ACC112 (cell line): ENCODE results near the gene C3orf52.
A peak's percentile ranks its signal among the peaks of the same experiment; 100 is the strongest.
"Not testable (repeated sequence)": the region's sequence is repeated elsewhere in the genome, so short reads cannot be mapped to it uniquely, and the experiment has no call there.

Experiments
- H2AFZ ChIP-seq: fragments of 200-600 bp; sonication (generic); one replicate; pipeline ENCODE4 v1.6.0; 2017; ENCODE audit warnings: antibody characterized with exemption, low read length; ENCODE audit not compliant: unreplicated experiment
- H3K27ac ChIP-seq: fragments of 200-600 bp; sonication (generic); 2 replicates; pipeline ENCODE4 v1.5.1; 2014; ENCODE audit warnings: low read depth, mild to moderate bottlenecking, antibody characterized with exemption, low read length, moderate library complexity
- H3K27me3 ChIP-seq: fragments of 200-600 bp; sonication (generic); 2 replicates; pipeline ENCODE4 v1.6.1; 2014; ENCODE audit warnings: mild to moderate bottlenecking, antibody characterized with exemption, low read length, moderate library complexity, mixed read lengths; ENCODE audit not compliant: insufficient read depth
- H3K36me3 ChIP-seq: fragments of 200-600 bp; sonication (generic); 2 replicates; pipeline ENCODE4 v1.6.1; 2016; ENCODE audit warnings: mild to moderate bottlenecking, antibody characterized with exemption, low read length, moderate library complexity, mixed read lengths; ENCODE audit not compliant: insufficient read depth
- H3K4me1 ChIP-seq: fragments of 200-600 bp; sonication (generic); one replicate; pipeline ENCODE4 v1.6.1; 2016; ENCODE audit warnings: low read length, mixed read lengths; ENCODE audit not compliant: insufficient read depth, unreplicated experiment, control insufficient read depth
- H3K4me3 ChIP-seq: fragments of 200-600 bp; sonication (generic); 2 replicates; pipeline ENCODE4 v1.5.1; 2014; ENCODE audit warnings: mild to moderate bottlenecking, low read depth, low read length
- H3K79me2 ChIP-seq: fragments of 200-600 bp; sonication (generic); one replicate; pipeline ENCODE4 v1.6.0; 2016; ENCODE audit warnings: low read length; ENCODE audit not compliant: control insufficient read depth, unreplicated experiment, insufficient read depth

C3orf52 gene

DNA sequence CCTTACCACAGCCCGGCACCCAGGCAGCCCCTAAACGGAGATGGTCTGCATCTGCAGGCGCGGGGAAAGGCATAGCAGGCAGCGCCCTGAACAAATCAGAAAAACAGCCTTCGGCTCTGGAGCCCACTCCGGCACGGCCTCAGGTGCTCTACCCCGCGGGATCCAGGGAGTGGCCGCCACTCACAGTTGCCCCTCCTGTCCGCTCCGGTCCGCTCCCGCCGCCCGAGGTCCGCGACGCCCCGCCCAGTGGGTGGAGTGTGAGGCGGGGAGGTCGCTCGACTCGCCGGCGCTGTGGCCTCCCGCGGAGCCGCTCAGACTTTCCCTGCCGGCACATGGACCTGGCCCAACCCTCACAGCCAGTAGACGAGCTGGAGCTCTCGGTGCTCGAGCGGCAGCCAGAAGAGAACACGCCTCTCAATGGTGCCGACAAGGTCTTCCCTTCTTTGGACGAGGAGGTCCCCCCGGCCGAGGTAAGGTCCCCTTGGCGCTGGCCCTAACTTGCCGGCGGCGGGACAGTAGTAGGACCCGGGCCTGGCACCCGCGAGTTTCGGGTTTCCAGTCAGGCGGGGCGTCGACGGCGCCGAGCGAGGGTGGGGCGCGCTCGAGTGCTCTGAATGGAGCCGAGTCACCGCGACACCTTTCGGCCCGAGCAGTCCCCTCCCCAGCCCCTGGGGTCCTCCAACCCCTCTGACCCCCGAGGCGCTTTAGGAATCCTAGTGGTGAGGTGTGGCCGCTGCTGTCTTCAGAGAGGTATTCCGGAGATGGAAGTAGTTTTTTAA is at the start of gene C3orf52:
TSS of gene C3orf52 (plus strand) at position 314 of the 779 bp plus-strand sequence. CDS start at position 333, 19 bp downstream.
- H3K79me2 ChIP-seq: peaks cover 13% of the 10 kb centered on the region
- peak within 1 kb of the TSS; percentile 79 for H2AFZ ChIP-seq
- peaks cover 14% of the 10 kb centered on the region for H3K4me1 ChIP-seq
- H3K36me3 ChIP-seq: no peaks in the 10 kb centered on the region
- peak within 1 kb of the TSS; percentile 39; the same call in 1 of the 2 replicates for H3K27ac ChIP-seq
- H3K27me3 ChIP-seq: no peaks in the 10 kb centered on the region
- peak within 1 kb of the TSS; percentile 83 for H3K4me3 ChIP-seq

- not testable (repeated sequence) for H3K4me1 ChIP-seq, H2AFZ ChIP-seq, H3K36me3 ChIP-seq, H3K27me3 ChIP-seq, H3K79me2 ChIP-seq, H3K27ac ChIP-seq, H3K4me3 ChIP-seq
Observed at GRCh38 chr3:112037194-112037593, 49.0 kb upstream of the C3orf52 start.

- H3K79me2 ChIP-seq: no peaks in the 10 kb centered on the region
- no peaks in the 10 kb centered on the region for H3K36me3 ChIP-seq
- H3K27me3 ChIP-seq: no peaks in the 10 kb centered on the region
- H3K27ac ChIP-seq: no peak overlapping the region
- H2AFZ ChIP-seq: no peak overlapping the region
- H3K4me1 ChIP-seq: no peaks in the 10 kb centered on the region
- no peak overlapping the region for H3K4me3 ChIP-seq
Observed at GRCh38 chr3:112038863-112039262, 47.3 kb upstream of the C3orf52 start.

DNA sequence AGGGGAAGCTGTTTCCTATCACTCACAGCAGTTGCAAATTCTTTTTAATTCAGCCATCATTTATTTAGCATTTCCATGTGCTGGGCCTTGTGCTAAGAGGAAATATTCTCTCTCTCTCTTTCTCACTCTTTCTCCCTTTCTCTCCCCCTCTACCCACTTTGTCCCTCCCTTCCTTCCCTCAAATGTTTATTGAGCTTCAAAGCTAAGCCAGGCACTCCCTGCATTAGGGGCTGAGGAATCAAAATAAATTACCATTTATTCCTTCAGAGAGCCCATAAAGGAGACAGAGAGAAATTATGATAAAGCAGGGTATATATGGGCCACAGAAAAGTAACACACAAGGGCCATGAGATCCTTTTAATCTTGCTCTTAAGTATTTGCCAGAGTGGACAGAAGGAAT is 44.9 kb upstream of the C3orf52 start:
- Histone ChIP-seq H3K4me1 (no peaks in the 10 kb centered on the region), H3K4me3 (no peak overlapping the region), H3K27ac (no peak overlapping the region), H3K36me3 (no peaks in the 10 kb centered on the region), H3K27me3 (no peaks in the 10 kb centered on the region), H3K79me2 (no peaks in the 10 kb centered on the region), H2AFZ (no peak overlapping the region)

DNA sequence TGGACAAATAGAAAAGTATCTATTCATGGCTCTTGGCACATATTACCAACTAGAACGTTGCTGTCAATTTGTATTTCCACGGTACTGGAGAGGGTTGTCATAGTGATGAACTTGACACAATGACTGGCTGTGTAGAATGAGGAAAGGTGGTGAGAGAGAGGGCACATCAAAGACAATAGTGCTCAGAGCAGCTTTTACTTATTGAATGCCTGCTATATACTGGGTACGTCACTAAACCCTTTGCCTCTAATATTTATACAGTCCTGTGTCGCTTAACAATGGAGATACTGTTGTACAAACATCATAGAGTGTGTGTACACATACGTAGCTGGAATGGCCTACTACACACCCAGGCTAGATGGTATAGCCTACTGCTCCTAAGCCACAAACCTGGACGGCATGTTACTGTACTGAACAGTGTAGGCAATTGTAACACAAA is 43.3 kb upstream of the C3orf52 start:
- Histone ChIP-seq H2AFZ (peak overlapping the region; percentile 93), H3K4me3 (no peak overlapping the region), H3K79me2 (no peaks in the 10 kb centered on the region), H3K4me1 (no peaks in the 10 kb centered on the region), H3K36me3 (no peaks in the 10 kb centered on the region), H3K27ac (no peak overlapping the region), H3K27me3 (no peaks in the 10 kb centered on the region)

GRCh38 chr3:112043621-112044201 is 42.5 kb upstream of the C3orf52 start:
- Histone ChIP-seq H3K36me3 (no peaks in the 10 kb centered on the region), H3K27me3 (no peaks in the 10 kb centered on the region), H3K27ac (no peak overlapping the region), H3K4me1 (no peaks in the 10 kb centered on the region), H2AFZ (peak overlapping the region; percentile 93), H3K4me3 (peak overlapping the region; percentile 71), H3K79me2 (no peaks in the 10 kb centered on the region)

- Histone ChIP-seq H3K27me3 (no peaks in the 10 kb centered on the region), H2AFZ (no peak overlapping the region), H3K36me3 (no peaks in the 10 kb centered on the region), H3K4me1 (no peaks in the 10 kb centered on the region), H3K4me3 (no peak overlapping the region), H3K79me2 (no peaks in the 10 kb centered on the region), H3K27ac (no peak overlapping the region)
Observed at GRCh38 chr3:112046599-112046998, 39.6 kb upstream of the C3orf52 start.

DNA sequence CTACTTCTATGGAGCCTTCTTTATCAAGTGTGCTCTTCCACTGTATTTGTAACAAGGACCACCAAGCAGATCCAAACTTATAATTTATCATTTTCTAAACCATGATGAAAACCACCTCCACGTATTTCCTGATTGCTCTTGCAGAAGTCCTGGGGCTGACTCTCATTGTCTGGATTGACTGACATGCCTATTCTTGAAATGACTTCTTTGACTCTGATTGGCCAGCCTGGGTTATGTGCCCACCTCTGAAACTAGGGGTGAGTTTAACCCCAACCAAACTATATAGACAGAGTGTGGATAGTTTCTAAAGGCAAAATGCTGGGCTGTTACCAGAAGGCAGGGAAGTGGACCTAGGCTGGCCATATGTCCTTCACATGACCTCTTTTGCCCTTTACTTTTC is 38.9 kb upstream of the C3orf52 start:
- Histone ChIP-seq H3K27me3 (no peaks in the 10 kb centered on the region), H3K79me2 (no peaks in the 10 kb centered on the region), H2AFZ (no peak overlapping the region), H3K4me1 (no peaks in the 10 kb centered on the region), H3K36me3 (no peaks in the 10 kb centered on the region), H3K27ac (no peak overlapping the region), H3K4me3 (no peak overlapping the region)

DNA sequence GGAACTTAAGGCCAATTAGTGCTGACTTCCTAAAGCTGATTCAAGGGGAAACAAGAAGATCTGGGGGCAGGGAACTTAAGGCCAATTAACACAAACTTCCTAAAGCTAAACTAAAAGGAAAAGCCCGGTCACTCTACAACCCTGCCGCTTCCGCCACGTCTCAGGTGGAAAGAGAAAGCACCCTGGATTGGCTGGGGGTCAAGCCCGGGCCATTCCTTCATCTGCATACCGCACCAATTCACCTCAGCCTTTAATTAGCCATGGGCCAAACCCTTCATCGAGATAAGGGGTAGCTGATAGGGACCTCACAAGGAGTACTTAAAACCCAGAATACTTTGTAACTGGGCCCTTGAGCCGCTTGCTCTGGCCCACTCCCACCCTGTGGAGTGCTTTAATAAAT is 37.3 kb upstream of the C3orf52 start:
- Histone ChIP-seq H3K36me3 (no peaks in the 10 kb centered on the region), H2AFZ (no peak overlapping the region), H3K79me2 (no peaks in the 10 kb centered on the region), H3K4me1 (no peaks in the 10 kb centered on the region), H3K27me3 (no peaks in the 10 kb centered on the region), H3K4me3 (no peak overlapping the region), H3K27ac (no peak overlapping the region)

GRCh38 chr3:112053229-112053628 is 33.0 kb upstream of the C3orf52 start:
- Histone ChIP-seq H3K4me1 (peaks cover 10% of the 10 kb centered on the region), H3K4me3 (no peak overlapping the region), H3K79me2 (no peaks in the 10 kb centered on the region), H3K27me3 (no peaks in the 10 kb centered on the region), H3K36me3 (no peaks in the 10 kb centered on the region), H3K27ac (no peak overlapping the region), H2AFZ (no peak overlapping the region)

- Histone ChIP-seq H3K4me3 (peak overlapping the region; percentile 42; the same call in 1 of the 2 replicates), H3K27ac (no peak overlapping the region), H3K79me2 (no peaks in the 10 kb centered on the region), H3K4me1 (peaks cover 15% of the 10 kb centered on the region), H3K36me3 (no peaks in the 10 kb centered on the region), H3K27me3 (no peaks in the 10 kb centered on the region), H2AFZ (peak overlapping the region; percentile 9)
Observed at GRCh38 chr3:112056451-112056929, 29.7 kb upstream of the C3orf52 start.
